HCT116 (cell line): ENCODE measurements around the gene VAPA.

Experiments used
- EGR1 ChIP-seq: IDR thresholded peaks from 2 replicates; pipeline ENCODE4 v1.6.1; 2012; ENCODE audit warnings: low read depth
- EZH2 ChIP-seq: fragments of 200-600 bp; sonication (generic); IDR thresholded peaks from 2 replicates; pipeline ENCODE4 v1.6.1; 2017; ENCODE audit warnings: antibody characterized with exemption, mixed run types
- POLR2AphosphoS5 ChIP-seq: IDR thresholded peaks from 2 replicates; pipeline ENCODE4 v1.6.1; 2011; ENCODE audit warnings: mild to moderate bottlenecking, low read depth, low read length, moderate library complexity
- SIN3A ChIP-seq: IDR thresholded peaks from 2 replicates; pipeline ENCODE4 v1.6.1; 2012; ENCODE audit warnings: low read depth
- TCF7L2 ChIP-seq: IDR thresholded peaks from 2 replicates; pipeline ENCODE4 v1.7.0; 2011; ENCODE audit warnings: borderline replicate concordance, inconsistent platforms; ENCODE audit not compliant: insufficient read depth, insufficient read length; ENCODE audit errors: extremely low read depth
- YY1 ChIP-seq: IDR thresholded peaks from 2 replicates; pipeline ENCODE4 v1.6.1; 2011; ENCODE audit warnings: low read length, low read depth, moderate library complexity, mild to moderate bottlenecking; ENCODE audit not compliant: insufficient replicate concordance; ENCODE audit errors: extremely low read depth
- TF ChIP-seq, protein P1 (sequence below), 3 experiments: fragments of 200-600 bp in 1 of 3; sonication (generic) in 1 of 3; IDR thresholded peaks in 2 of 3; conservative IDR thresholded peaks in 1 of 3; 2 replicates each; pipeline ENCODE4 v1.5.1; 2012 to 2017; ENCODE audit warnings: low read depth in 2 of 3, low read length in 2 of 3, antibody characterized with exemption in 1 of 3, borderline replicate concordance in 1 of 3, control low read depth in 1 of 3, mild to moderate bottlenecking in 1 of 3, mixed read lengths in 1 of 3, mixed run types in 1 of 3, moderate library complexity in 1 of 3; ENCODE audit not compliant: insufficient read depth in 1 of 3
- TF ChIP-seq, protein P2 (sequence below): IDR thresholded peaks from 2 replicates; pipeline ENCODE4 v1.6.1; 2012

- TF ChIP-seq, protein P1, sequence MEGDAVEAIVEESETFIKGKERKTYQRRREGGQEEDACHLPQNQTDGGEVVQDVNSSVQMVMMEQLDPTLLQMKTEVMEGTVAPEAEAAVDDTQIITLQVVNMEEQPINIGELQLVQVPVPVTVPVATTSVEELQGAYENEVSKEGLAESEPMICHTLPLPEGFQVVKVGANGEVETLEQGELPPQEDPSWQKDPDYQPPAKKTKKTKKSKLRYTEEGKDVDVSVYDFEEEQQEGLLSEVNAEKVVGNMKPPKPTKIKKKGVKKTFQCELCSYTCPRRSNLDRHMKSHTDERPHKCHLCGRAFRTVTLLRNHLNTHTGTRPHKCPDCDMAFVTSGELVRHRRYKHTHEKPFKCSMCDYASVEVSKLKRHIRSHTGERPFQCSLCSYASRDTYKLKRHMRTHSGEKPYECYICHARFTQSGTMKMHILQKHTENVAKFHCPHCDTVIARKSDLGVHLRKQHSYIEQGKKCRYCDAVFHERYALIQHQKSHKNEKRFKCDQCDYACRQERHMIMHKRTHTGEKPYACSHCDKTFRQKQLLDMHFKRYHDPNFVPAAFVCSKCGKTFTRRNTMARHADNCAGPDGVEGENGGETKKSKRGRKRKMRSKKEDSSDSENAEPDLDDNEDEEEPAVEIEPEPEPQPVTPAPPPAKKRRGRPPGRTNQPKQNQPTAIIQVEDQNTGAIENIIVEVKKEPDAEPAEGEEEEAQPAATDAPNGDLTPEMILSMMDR (IDR thresholded peaks at IDR 0.05 in 2 of 3, conservative IDR thresholded peaks at IDR 0.05 in 1 of 3; ENCODE audit: borderline replicate concordance in 1 of 3, insufficient read depth in 1 of 3, low read depth in 2 of 3, low read length in 2 of 3): no peak
- TF ChIP-seq TCF7L2: no peak
- no peak for TF ChIP-seq EGR1
- TF ChIP-seq EZH2: no peak
- TF ChIP-seq YY1: no peak
- no peak for TF ChIP-seq POLR2AphosphoS5
- TF ChIP-seq, protein P2, sequence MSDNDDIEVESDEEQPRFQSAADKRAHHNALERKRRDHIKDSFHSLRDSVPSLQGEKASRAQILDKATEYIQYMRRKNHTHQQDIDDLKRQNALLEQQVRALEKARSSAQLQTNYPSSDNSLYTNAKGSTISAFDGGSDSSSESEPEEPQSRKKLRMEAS: no peak
- TF ChIP-seq SIN3A: no peak
Measured at GRCh38 chr18:9919564-9920232, 5.9 kb downstream of the VAPA start.
